LNCAP (cell line): ENCODE measurements around the gene IDH3B.

ENCODE experiments used
- TF ChIP-seq, protein P1 (sequence below): fragments of 450-650 bp; IDR thresholded peaks from 2 replicates; pipeline ENCODE4 v1.5.1; 2017; ENCODE audit warnings: mild to moderate bottlenecking

IDH3B gene

DNA sequence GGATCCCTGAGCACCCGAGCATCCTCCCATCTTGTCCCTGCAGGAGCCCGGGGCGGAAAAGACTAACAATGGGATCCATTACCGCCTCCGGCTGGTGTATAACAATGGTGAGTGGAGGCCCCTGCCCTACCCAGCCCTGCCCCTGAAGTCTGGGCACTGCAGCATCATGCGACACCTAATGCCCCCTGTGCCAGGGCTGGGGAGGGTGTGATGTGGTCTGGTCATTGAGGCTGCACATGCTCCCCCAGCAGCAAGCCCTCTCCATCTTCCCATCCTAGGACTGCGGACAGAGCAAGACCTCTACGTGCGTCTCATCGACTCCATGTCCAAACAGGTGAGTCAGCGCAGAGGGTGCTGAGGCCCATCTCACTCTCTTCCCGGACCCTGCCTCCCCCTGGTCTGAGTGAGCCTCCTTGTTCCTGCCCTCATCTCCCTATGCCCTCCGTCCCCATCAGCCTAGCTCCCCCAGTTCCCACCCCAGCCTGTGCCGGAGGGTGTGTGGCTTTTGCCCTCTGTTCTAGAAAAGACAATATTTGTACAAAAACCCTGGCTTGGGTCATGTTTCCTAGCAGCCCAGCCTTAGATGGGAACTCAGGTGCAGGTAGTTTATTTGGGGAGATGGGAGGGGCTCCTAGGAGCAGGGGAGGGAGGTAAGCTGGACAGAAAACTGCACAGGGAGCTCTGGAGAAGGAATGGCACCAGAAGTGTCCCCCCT is 42.1 kb upstream of the IDH3B start:
- TF ChIP-seq, protein P1, sequence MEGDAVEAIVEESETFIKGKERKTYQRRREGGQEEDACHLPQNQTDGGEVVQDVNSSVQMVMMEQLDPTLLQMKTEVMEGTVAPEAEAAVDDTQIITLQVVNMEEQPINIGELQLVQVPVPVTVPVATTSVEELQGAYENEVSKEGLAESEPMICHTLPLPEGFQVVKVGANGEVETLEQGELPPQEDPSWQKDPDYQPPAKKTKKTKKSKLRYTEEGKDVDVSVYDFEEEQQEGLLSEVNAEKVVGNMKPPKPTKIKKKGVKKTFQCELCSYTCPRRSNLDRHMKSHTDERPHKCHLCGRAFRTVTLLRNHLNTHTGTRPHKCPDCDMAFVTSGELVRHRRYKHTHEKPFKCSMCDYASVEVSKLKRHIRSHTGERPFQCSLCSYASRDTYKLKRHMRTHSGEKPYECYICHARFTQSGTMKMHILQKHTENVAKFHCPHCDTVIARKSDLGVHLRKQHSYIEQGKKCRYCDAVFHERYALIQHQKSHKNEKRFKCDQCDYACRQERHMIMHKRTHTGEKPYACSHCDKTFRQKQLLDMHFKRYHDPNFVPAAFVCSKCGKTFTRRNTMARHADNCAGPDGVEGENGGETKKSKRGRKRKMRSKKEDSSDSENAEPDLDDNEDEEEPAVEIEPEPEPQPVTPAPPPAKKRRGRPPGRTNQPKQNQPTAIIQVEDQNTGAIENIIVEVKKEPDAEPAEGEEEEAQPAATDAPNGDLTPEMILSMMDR: no peak

- TF ChIP-seq, protein P1: no peak
Observed at GRCh38 chr20:2703716-2704475, 39.9 kb upstream of the IDH3B start.

- TF ChIP-seq, protein P1: no peak
Observed at GRCh38 chr20:2701671-2702081, 37.7 kb upstream of the IDH3B start.

DNA sequence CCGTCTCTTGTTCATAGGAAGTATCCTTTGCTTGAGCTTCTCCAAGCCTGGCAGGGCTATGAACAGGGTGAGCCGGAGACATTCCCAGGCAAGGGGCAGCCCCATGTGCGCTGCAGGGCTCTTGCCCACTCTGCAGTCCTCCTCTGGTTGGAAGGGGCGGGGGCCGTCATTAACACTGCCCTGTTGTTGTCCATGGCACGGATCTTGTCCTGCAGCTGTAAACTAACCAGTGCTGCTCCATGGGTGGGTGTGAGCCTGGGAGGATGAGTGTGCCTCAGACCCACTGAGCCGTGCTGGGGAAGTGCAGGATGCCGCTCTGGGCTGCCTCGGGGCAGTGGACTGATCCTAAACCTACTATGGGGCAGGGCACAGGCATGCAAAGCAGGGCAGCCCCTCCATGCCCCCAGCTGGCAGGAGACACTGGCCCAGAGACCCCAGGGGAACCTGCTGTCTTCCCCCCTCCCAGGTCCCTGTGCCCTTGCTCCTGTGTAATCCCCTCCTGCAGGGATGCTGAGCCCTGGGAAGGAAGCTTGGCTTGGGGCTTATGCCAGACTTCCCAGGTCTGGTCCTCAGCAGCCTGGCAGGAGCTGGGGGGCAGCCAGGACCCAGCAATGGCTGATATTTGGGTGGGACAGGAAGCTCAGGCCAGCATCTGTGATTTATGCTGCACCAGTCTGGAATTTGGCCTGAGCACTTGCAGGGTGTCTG is 37.1 kb upstream of the IDH3B start:
- TF ChIP-seq, protein P1: no peak

- TF ChIP-seq, protein P1: no peak
Observed at GRCh38 chr20:2699775-2700413, 35.9 kb upstream of the IDH3B start.

- TF ChIP-seq, protein P1: no peak
Observed at GRCh38 chr20:2698912-2699311, 34.9 kb upstream of the IDH3B start.

GRCh38 chr20:2698186-2698817 is 34.3 kb upstream of the IDH3B start:
- TF ChIP-seq, protein P1: no peak
